Sigmoid colon (tissue), 7 donors: ENCODE results near the gene COQ8A. TPM values are rescaled to one million over a fixed set of nuclear protein-coding genes. Genes with fewer than 3 reads are reported as not detected.

Source experiments
- DNase-seq: peaks from one replicate; pipeline ENCODE4 v3.0.0-alpha.2; 2019
- H3K27ac ChIP-seq, 4 donors: fragments of 200-600 bp; sonication (generic); one replicate each; pipeline ENCODE4 v1.5.1; 2016 to 2019; ENCODE audit warnings: mild to moderate bottlenecking in 1 of 4
- H3K27me3 ChIP-seq, 3 donors: fragments of 200-600 bp; sonication (generic); one replicate each; pipeline ENCODE4 v1.5.1; 2019; ENCODE audit warnings: mild to moderate bottlenecking in 1 of 3
- H3K36me3 ChIP-seq, 4 donors: fragments of 200-600 bp; sonication (generic); one replicate each; pipeline ENCODE4 v1.5.1; 2016 to 2019
- H3K4me1 ChIP-seq, 4 donors: fragments of 200-600 bp; sonication (generic); one replicate each; pipeline ENCODE4 v1.5.1; 2017 to 2019
- H3K4me3 ChIP-seq, 4 donors: fragments of 200-600 bp; sonication (generic); one replicate each; pipeline ENCODE4 v1.5.1; 2017 to 2019; ENCODE audit warnings: mild to moderate bottlenecking in 2 of 4, moderate library complexity in 1 of 4
- H3K9me3 ChIP-seq, 4 donors: fragments of 200-600 bp in 3 of 4; sonication (generic) in 3 of 4; one replicate each; pipeline versions ENCODE4 v1.5.1 to v1.6.1; 2013 to 2019
- EP300 ChIP-seq, 4 donors: sonication (generic); formaldehyde crosslinking; IDR thresholded peaks; one replicate each; pipeline ENCODE4 v1.6.1; 2017; ENCODE audit warnings: antibody characterized with exemption in 4 of 4
- POLR2A ChIP-seq, 2 donors: fragments of 450-650 bp; IDR thresholded peaks; one replicate each; pipeline ENCODE4 v1.6.1; 2016; ENCODE audit warnings: antibody characterized with exemption in 2 of 2, mild to moderate bottlenecking in 2 of 2, moderate library complexity in 2 of 2
- POLR2AphosphoS5 ChIP-seq, 4 donors: sonication (generic); formaldehyde crosslinking; IDR thresholded peaks; one replicate each; pipeline ENCODE4 v1.6.1; 2017; ENCODE audit warnings: antibody characterized with exemption in 4 of 4
- WGBS, 2 donors: extraction: QIAGEN DNeasy Blood & Tissue Kit; methylation state at CpG; one replicate each; pipeline ENCODE4 v1.1.7; 2013; 5-methylcytosine and 5-hydroxymethylcytosine counted together
- intact Hi-C: fragments of 100-400 bp; cut with DNase I; formaldehyde crosslinking; loops from one replicate; pipeline ENCODE4 v1.15.1; 2023
- polyA plus RNA-seq, 3 donors: library from polyadenylated mRNA; stranded (reverse); fragments of 200-250 nt; gene quantifications; one replicate each; pipeline ENCODE4 v1.2.3, GENCODE V29; 2013
- total RNA-seq, 4 donors: library from RNA; depleted of rRNA; stranded (reverse); fragments of >200 nt; gene quantifications; one replicate each; pipeline ENCODE4 v1.1.0, GENCODE V29; 2016
- TF ChIP-seq, protein P1 (sequence below), 4 experiments: fragments of 450-650 bp in 3 of 4; fragments of 200-600 bp in 1 of 4; IDR thresholded peaks; one replicate each; pipeline ENCODE4 v1.5.1; 2016 to 2019; ENCODE audit warnings: antibody characterized with exemption in 4 of 4, mild to moderate bottlenecking in 3 of 4, moderate library complexity in 2 of 4
- donor health status: healthy with polysubstance abuse.
- donor health status: Bipolar disorder and iron deficiency.
- donor health status: healthy.

COQ8A gene
- total and polyA plus RNA-seq, 7 donors: 20.3 to 129 (median 60.2) TPM

DNA sequence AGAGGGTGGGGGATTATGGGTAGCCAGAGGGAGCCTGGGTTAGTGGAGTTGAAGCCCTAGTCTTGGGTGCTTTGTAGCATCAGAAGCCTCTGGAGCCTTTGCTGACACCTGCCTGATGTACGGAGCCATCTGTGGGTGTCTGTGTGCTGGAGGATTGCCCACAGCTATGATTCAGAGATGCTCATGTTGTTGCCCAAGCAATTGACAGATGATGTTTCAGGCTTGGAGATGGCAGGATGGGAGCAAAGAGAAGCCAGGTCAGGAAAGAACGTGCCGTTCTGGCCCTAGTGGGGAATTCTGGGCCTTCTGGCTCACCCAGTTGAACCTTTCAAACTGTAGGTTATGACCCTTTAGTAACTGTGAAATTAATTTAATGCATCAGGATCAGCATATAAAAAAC is 27.6 kb downstream of the COQ8A start:
- Histone ChIP-seq H3K4me1 (peaks cover 0 to 26% (median 16%) of the 10 kb centered on the region in 4 donors), H3K27ac (peak overlapping the region in 3 of 4 donors; percentile 37 to 61 (median 41)), H3K9me3 (no peaks in the 10 kb centered on the region), H3K4me3 (no peak overlapping the region), H3K36me3 (peaks cover 9 to 45% (median 18%) of the 10 kb centered on the region in 4 donors), H3K27me3 (no peaks in the 10 kb centered on the region)
- intact Hi-C loops: no loop called here
- 86 to 92% methylated on average over 3 of the region's 3 CpGs for WGBS, 2 donors
- TF ChIP-seq POLR2AphosphoS5 (IDR thresholded peaks at IDR 0.05): peak in 3 of 4 donors; percentile 25 to 63 (median 41)
- TF ChIP-seq POLR2A (IDR thresholded peaks at IDR 0.05): no peak
- DNase-seq: peak; percentile 81

DNA sequence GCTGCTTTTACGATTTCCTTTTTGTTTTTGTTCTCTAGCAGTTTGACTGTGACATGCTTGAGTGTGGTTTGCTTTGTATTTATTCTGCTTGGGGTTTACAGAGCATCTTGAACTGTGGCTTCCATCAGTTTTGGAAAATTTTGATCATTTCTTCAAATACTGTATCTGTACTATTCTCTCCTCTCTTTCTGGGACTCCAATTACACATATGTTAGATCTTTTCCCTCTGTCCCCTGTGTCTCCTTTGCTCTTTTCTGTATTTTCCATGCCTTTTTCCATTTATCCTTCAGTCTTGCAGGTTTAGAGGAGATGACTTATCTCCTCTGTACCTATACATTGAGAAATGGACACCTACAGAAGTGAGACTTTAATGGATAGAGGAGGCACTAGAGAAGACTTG is 31.7 kb downstream of the COQ8A start:
- intact Hi-C loops: loop anchor here (2.0 to 10.0 kb wide), 3 partner anchors 29 to 343 kb away; partner anchors contain the start of gene CDC42BPA
- Histone ChIP-seq H3K27ac (peak overlapping the region in 3 of 4 donors; percentile 4 to 95 (median 88)), H3K4me1 (peaks cover 0 to 50% (median 43%) of the 10 kb centered on the region in 4 donors), H3K36me3 (peaks cover 0 to 9% (median 4%) of the 10 kb centered on the region in 4 donors), H3K4me3 (no peak overlapping the region), H3K27me3 (no peaks in the 10 kb centered on the region), H3K9me3 (no peaks in the 10 kb centered on the region)
- DNase-seq: no peak
- WGBS, 2 donors: 95 to 100% methylated on average over 1 of the region's 1 CpG
- TF ChIP-seq POLR2AphosphoS5 (IDR thresholded peaks at IDR 0.05): no peak
- TF ChIP-seq, protein P1, sequence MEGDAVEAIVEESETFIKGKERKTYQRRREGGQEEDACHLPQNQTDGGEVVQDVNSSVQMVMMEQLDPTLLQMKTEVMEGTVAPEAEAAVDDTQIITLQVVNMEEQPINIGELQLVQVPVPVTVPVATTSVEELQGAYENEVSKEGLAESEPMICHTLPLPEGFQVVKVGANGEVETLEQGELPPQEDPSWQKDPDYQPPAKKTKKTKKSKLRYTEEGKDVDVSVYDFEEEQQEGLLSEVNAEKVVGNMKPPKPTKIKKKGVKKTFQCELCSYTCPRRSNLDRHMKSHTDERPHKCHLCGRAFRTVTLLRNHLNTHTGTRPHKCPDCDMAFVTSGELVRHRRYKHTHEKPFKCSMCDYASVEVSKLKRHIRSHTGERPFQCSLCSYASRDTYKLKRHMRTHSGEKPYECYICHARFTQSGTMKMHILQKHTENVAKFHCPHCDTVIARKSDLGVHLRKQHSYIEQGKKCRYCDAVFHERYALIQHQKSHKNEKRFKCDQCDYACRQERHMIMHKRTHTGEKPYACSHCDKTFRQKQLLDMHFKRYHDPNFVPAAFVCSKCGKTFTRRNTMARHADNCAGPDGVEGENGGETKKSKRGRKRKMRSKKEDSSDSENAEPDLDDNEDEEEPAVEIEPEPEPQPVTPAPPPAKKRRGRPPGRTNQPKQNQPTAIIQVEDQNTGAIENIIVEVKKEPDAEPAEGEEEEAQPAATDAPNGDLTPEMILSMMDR (IDR thresholded peaks at IDR 0.05): no peak
- TF ChIP-seq EP300 (IDR thresholded peaks at IDR 0.05): no peak
- TF ChIP-seq POLR2A (IDR thresholded peaks at IDR 0.05): no peak

DNA sequence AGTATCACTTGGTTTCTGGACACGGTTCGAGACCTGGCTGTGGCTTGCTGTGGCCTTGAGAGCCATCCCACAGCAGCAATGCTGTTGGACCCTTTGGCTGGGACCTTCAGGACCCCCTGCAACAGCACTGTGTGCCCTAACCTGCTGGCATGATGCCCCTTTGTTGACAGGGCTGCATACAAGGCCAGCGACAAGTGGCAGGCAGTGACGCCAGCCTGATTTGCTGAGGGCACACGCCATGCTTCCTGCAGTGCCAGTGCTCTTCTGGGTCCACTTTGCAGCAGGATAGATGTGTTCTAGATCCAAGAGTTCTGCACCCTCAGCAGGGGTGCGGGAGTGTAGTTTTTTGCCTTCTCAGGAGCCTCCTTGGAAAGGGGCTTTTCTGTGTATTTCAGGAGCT is 32.8 kb downstream of the COQ8A start:
- no peak for TF ChIP-seq EP300 (IDR thresholded peaks at IDR 0.05)
- no peak for TF ChIP-seq POLR2A (IDR thresholded peaks at IDR 0.05)
- no peak for TF ChIP-seq POLR2AphosphoS5 (IDR thresholded peaks at IDR 0.05)
- TF ChIP-seq, protein P1 (IDR thresholded peaks at IDR 0.05): no peak
- H3K4me3 ChIP-seq: no peak overlapping the region
- peak overlapping the region; percentile 77 to 95 (median 89) for H3K27ac ChIP-seq
- intact Hi-C loops: loop anchor here (2.0 to 10.0 kb wide), 3 partner anchors 30 to 342 kb away; partner anchors contain the start of gene CDC42BPA
- no peaks in the 10 kb centered on the region for H3K27me3 ChIP-seq
- peaks cover 0 to 39% (median 38%) of the 10 kb centered on the region in 4 donors for H3K4me1 ChIP-seq
- peaks cover 0 to 16% (median 9%) of the 10 kb centered on the region in 4 donors for H3K36me3 ChIP-seq
- no peaks in the 10 kb centered on the region for H3K9me3 ChIP-seq
- WGBS, 2 donors: 96 to 97% methylated on average over 6 of the region's 6 CpGs
- DNase-seq: peak; percentile 71

DNA sequence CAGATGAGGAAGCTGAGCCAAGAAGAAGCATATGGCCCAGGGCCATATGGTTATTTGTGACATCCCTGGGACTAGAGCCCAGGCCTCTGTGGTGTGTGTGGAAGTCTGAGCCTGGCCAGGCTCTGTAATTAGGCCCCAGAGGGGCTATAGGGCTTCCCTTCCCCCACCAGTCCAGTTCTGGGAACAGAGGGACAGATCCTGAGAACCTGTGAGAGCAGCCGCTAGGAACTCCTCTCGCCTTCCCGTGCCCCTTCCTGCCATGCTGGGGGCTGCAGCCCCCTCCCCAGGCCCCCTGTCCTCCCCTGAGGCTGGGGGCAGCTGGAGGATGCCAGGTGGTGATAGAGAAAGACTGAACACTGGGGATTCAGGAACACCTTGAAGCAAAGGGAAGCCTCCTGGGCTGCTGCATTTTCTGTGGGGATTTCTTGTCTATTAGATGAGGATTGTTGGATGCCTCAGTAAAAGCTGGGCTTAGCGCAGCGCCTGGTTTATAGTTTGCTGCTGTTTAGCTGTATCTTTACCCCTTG is 33.3 kb downstream of the COQ8A start:
- peaks cover 0 to 39% (median 37%) of the 10 kb centered on the region in 4 donors for H3K4me1 ChIP-seq
- intact Hi-C loops: loop anchor here (2.0 to 10.0 kb wide), 3 partner anchors 31 to 341 kb away; partner anchors contain the start of gene CDC42BPA
- H3K36me3 ChIP-seq: peaks cover 0 to 21% (median 12%) of the 10 kb centered on the region in 4 donors
- DNase-seq: peak; percentile 93
- TF ChIP-seq POLR2AphosphoS5 (IDR thresholded peaks at IDR 0.05) (peak; percentile 43 to 68 (median 65)), EP300 (IDR thresholded peaks at IDR 0.05) (peak in 2 of 4 donors; percentile 11 to 39)
- TF ChIP-seq, protein P1 (IDR thresholded peaks at IDR 0.05): no peak
- peak overlapping the region; percentile 77 to 95 (median 89) for H3K27ac ChIP-seq
- no peak overlapping the region for H3K4me3 ChIP-seq
- WGBS, 2 donors: 92 to 94% methylated on average over 5 of the region's 5 CpGs
- H3K9me3 ChIP-seq: no peaks in the 10 kb centered on the region
- H3K27me3 ChIP-seq: no peaks in the 10 kb centered on the region

DNA sequence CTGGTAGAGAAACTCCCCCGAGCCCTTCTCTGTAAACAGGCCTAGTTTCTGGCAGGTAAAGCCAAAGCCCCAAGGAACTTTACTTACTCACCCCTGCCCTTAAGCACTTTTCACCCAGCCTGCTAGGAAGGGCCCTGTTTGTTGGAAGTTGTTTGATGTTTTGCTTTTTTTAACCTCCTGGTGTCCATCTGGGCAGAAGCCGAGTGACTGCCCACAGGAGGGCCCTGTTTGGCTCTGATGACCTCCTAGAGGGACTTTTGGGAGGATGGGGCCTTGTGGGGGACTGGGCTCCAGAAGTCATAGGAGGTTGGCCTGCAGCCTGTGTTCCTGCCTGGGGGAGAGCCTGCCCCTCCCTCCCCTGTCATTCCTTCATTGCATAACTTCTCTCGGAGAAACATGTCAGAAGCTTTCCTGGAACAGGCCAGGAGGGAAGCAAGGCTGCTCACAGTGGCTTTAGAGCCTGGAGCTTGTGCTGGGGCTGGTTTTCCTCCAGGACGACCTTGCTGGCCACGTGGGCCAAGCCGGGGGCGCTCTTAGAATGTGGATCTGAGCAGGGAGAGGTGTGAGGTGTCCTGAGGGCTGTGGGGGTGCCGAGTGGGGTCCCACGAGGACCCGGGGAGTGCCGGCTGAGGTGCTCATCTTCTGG is 33.9 kb downstream of the COQ8A start:
- H3K36me3 ChIP-seq: peaks cover 0 to 27% (median 15%) of the 10 kb centered on the region in 4 donors
- WGBS, 2 donors: 66 to 76% methylated on average over 11 of the region's 11 CpGs
- intact Hi-C loops: loop anchor here (2.0 to 10.0 kb wide), 3 partner anchors 31 to 341 kb away; partner anchors contain the start of gene CDC42BPA
- DNase-seq: peak; percentile 91
- H3K27ac ChIP-seq: peak overlapping the region; percentile 77 to 95 (median 89)
- TF ChIP-seq, protein P1 (IDR thresholded peaks at IDR 0.05): no peak
- TF ChIP-seq POLR2AphosphoS5 (IDR thresholded peaks at IDR 0.05) (peak; percentile 69 to 89 (median 76)), POLR2A (IDR thresholded peaks at IDR 0.05) (no peak), EP300 (IDR thresholded peaks at IDR 0.05) (peak in 2 of 4 donors; percentile 65 to 78)
- H3K4me3 ChIP-seq: no peak overlapping the region
- no peaks in the 10 kb centered on the region for H3K27me3 ChIP-seq
- peaks cover 0 to 39% (median 37%) of the 10 kb centered on the region in 4 donors for H3K4me1 ChIP-seq
- H3K9me3 ChIP-seq: no peaks in the 10 kb centered on the region
